Activated CD8-positive, alpha-beta T cell treated with anti-CD3 and anti-CD28 coated beads for 36 hours (primary cell): ENCODE measurements around the gene MAEA. TPM values are rescaled to one million over a fixed set of nuclear protein-coding genes. Genes with fewer than 3 reads are reported as not detected.
A peak's percentile ranks its signal among the peaks of the same experiment; 100 is the strongest.

Source experiments
- ATAC-seq: fragments of 200-7000 bp; cut with Tn5 transposase; one replicate; pipeline ENCODE4 v1.10.0; 2021; ENCODE audit warnings: mild to moderate bottlenecking, moderate library complexity
- CTCF ChIA-PET: fragments of 350-600 bp; sonication (Branson Sonifier 250); formaldehyde crosslinking; loops from one replicate; lab custom pipeline; 2021; ENCODE audit warnings: antibody characterized with exemption; lab: Charles Lee
- POLR2A ChIA-PET: fragments of 350-600 bp; sonication (Branson Sonifier 250); formaldehyde crosslinking; loops from one replicate; lab custom pipeline; 2021; ENCODE audit warnings: antibody characterized with exemption; lab: Charles Lee
- DNase-seq: peaks from one replicate; pipeline ENCODE4 v3.0.0-alpha.2; 2020
- H3K27ac Mint-ChIP-seq: one replicate; pipeline ENCODE4 v1.8.0; 2021; ENCODE audit warnings: mild to moderate bottlenecking, mixed read lengths
- H3K27me3 Mint-ChIP-seq: one replicate; pipeline ENCODE4 v1.8.0; 2021; ENCODE audit warnings: mixed read lengths
- H3K36me3 Mint-ChIP-seq: one replicate; pipeline ENCODE4 v1.8.0; 2021; ENCODE audit warnings: low read depth, mixed read lengths
- H3K4me1 Mint-ChIP-seq: one replicate; pipeline ENCODE4 v1.8.0; 2021; ENCODE audit warnings: low read depth, mixed read lengths
- H3K4me3 Mint-ChIP-seq: one replicate; pipeline ENCODE4 v1.8.0; 2021; ENCODE audit warnings: mild to moderate bottlenecking, moderate library complexity, mixed read lengths
- H3K9me3 Mint-ChIP-seq: one replicate; pipeline ENCODE4 v1.8.0; 2021; ENCODE audit warnings: mixed read lengths
- CTCF ChIP-seq: fragments of 200-600 bp; IDR thresholded peaks from one replicate; pipeline ENCODE4 v1.8.0; 2022; ENCODE audit warnings: antibody characterized with exemption, mild to moderate bottlenecking
- intact Hi-C: fragments of 100-400 bp; cut with micrococcal nuclease; formaldehyde crosslinking; loops from one replicate; pipeline ENCODE4 v1.10.0; 2022
- total RNA-seq, 2 experiments: library from RNA; stranded (reverse); gene quantifications; one replicate each; pipeline ENCODE4 v1.2.3, GENCODE V29; 2021

Gene MAEA
- total RNA-seq, 2 experiments from 2014 or later: 32.3 to 37.0 TPM

GRCh38 chr4:1348014-1348513 lies 58.4 kb downstream of the MAEA start:
- no peaks in the 10 kb centered on the region for H3K36me3 Mint-ChIP-seq
- no peak for TF ChIP-seq CTCF
- CTCF ChIA-PET: interaction anchor here (0.8 to 1.7 kb wide), 5 partner anchors 8 to 217 kb away, joined by 3 to 7 read pairs (median 5); no protein-coding TSS in a partner anchor
- POLR2A ChIA-PET: interaction anchor here (0.7 to 3.1 kb wide), 4 partner anchors 58 to 179 kb away, joined by 3 to 23 read pairs (median 4); partner anchors contain the start of genes CTBP1 and MAEA
- ATAC-seq (no peak), DNase-seq (no peak)
- H3K9me3 Mint-ChIP-seq: no peaks in the 10 kb centered on the region
- H3K4me1 Mint-ChIP-seq: peaks cover 40% of the 10 kb centered on the region
- peak overlapping the region; percentile 90 for H3K27ac Mint-ChIP-seq
- peak overlapping the region; percentile 84 for H3K4me3 Mint-ChIP-seq
- intact Hi-C loops: no loop called here
- no peaks in the 10 kb centered on the region for H3K27me3 Mint-ChIP-seq

- ChIA-PET POLR2A (no interaction called here), CTCF (interaction anchor here (1.5 kb wide), 1 partner anchor 82 kb away, joined by 7 read pairs; no protein-coding TSS in a partner anchor)
- no peak for ATAC-seq
- peak overlapping the region; percentile 84 for H3K4me3 Mint-ChIP-seq
- peaks cover 40% of the 10 kb centered on the region for H3K4me1 Mint-ChIP-seq
- no peaks in the 10 kb centered on the region for H3K9me3 Mint-ChIP-seq
- DNase-seq: no peak
- H3K27me3 Mint-ChIP-seq: no peaks in the 10 kb centered on the region
- no peaks in the 10 kb centered on the region for H3K36me3 Mint-ChIP-seq
- TF ChIP-seq CTCF: no peak
- H3K27ac Mint-ChIP-seq: peak overlapping the region; percentile 32
- intact Hi-C loops: no loop called here
Observed at GRCh38 chr4:1348746-1349145, 59.1 kb downstream of the MAEA start.

- POLR2A ChIA-PET: no interaction called here
- no peaks in the 10 kb centered on the region for H3K9me3 Mint-ChIP-seq
- peaks cover 39% of the 10 kb centered on the region for H3K4me1 Mint-ChIP-seq
Observed at GRCh38 chr4:1349359-1350168, 59.9 kb downstream of the MAEA start.

GRCh38 chr4:1350169-1350520 lies 60.5 kb downstream of the MAEA start:
- H3K4me3 Mint-ChIP-seq: no peak overlapping the region
- H3K27me3 Mint-ChIP-seq: no peaks in the 10 kb centered on the region
- H3K27ac Mint-ChIP-seq: peak overlapping the region; percentile 31
- H3K36me3 Mint-ChIP-seq: no peaks in the 10 kb centered on the region
- ATAC-seq: no peak
- ChIA-PET POLR2A (no interaction called here), CTCF (interaction anchor here (1.0 to 1.4 kb wide), 3 partner anchors 19 to 222 kb away, joined by 3 read pairs; no protein-coding TSS in a partner anchor)
- H3K9me3 Mint-ChIP-seq: no peaks in the 10 kb centered on the region
- H3K4me1 Mint-ChIP-seq: peaks cover 35% of the 10 kb centered on the region
- no peak for TF ChIP-seq CTCF
- DNase-seq: no peak
- intact Hi-C loops: loop anchor here (10.0 kb wide), 1 partner anchor 215 kb away; no protein-coding TSS in a partner anchor

More at GRCh38 chr4:1349359-1350168, 59.9 kb downstream of the MAEA start:
- no peak for DNase-seq
- H3K36me3 Mint-ChIP-seq: no peaks in the 10 kb centered on the region
- CTCF ChIA-PET: interaction anchor here (1.4 kb wide), 1 partner anchor 50 kb away, joined by 3 read pairs; no protein-coding TSS in a partner anchor
- intact Hi-C loops: loop anchor here (10.0 kb wide), 1 partner anchor 215 kb away; no protein-coding TSS in a partner anchor
- no peak for ATAC-seq
- no peak overlapping the region for H3K4me3 Mint-ChIP-seq
- no peak for TF ChIP-seq CTCF
- H3K27ac Mint-ChIP-seq: peak overlapping the region; percentile 32
- H3K27me3 Mint-ChIP-seq: no peaks in the 10 kb centered on the region
